Activated T-helper 17 cell treated with anti-CD3 and anti-CD28 coated beads, Interleukin-2, amount 50 U/mL, for 72 hours (primary cell): ENCODE results near the gene C12orf75. TPM values are rescaled to one million over a fixed set of nuclear protein-coding genes. Genes with fewer than 3 reads are reported as not detected.
"Not testable (repeated sequence)": the region's sequence is repeated elsewhere in the genome, so short reads cannot be mapped to it uniquely, and the experiment has no call there.

Experiments used
- ATAC-seq: fragments of 150-1000 bp; cut with Tn5 transposase; replicated peaks from 2 replicates; pipeline ENCODE4 v1.10.0; 2021; ENCODE audit warnings: mild to moderate bottlenecking, moderate library complexity
- H3K27ac Mint-ChIP-seq: one replicate; pipeline ENCODE4 v1.8.0; 2022; ENCODE audit warnings: mixed read lengths
- H3K27me3 Mint-ChIP-seq: one replicate; pipeline ENCODE4 v1.8.0; 2022; ENCODE audit warnings: mixed read lengths
- H3K36me3 Mint-ChIP-seq: one replicate; pipeline ENCODE4 v1.8.0; 2022; ENCODE audit warnings: low read depth, mild to moderate bottlenecking, mixed read lengths
- H3K4me1 Mint-ChIP-seq: one replicate; pipeline ENCODE4 v1.8.0; 2022; ENCODE audit warnings: mixed read lengths
- H3K4me3 Mint-ChIP-seq: one replicate; pipeline ENCODE4 v1.8.0; 2022; ENCODE audit warnings: mild to moderate bottlenecking, mixed read lengths
- H3K9me3 Mint-ChIP-seq: one replicate; pipeline ENCODE4 v1.8.0; 2022; ENCODE audit warnings: mixed read lengths
- total RNA-seq, 2 donors: library from RNA; stranded (reverse); gene quantifications; one replicate each; pipeline ENCODE4 v1.2.3, GENCODE V29; 2022

Gene C12orf75
- total RNA-seq, 2 donors from 2014 or later: 42.0 to 102 TPM

DNA sequence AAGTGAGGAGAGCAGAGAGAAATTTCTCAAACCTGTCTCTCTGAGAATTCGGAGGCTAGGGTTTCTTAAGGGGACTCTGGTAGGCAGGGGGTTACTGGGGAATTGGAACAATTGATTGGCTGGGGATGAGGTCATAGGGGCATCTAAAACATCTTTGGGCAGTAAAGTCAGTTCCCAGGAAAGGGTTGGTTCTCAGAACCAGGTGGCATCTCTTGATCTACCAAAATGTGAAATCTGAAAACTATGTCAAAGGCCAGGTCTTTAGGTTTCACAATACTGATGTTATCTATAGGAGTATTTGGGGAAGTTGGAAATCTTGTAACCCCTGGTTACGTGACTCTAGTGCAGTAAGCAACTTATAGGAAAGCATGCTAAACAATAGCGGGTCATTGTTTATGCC lies 6.9 kb downstream of the C12orf75 start:
- peak; percentile 11 for ATAC-seq
- H3K36me3 Mint-ChIP-seq: peaks cover 7% of the 10 kb centered on the region
- no peak overlapping the region for H3K27ac Mint-ChIP-seq
- H3K27me3 Mint-ChIP-seq: no peaks in the 10 kb centered on the region
- peaks cover 17% of the 10 kb centered on the region for H3K4me1 Mint-ChIP-seq
- H3K4me3 Mint-ChIP-seq: no peak overlapping the region
- peaks cover 5% of the 10 kb centered on the region for H3K9me3 Mint-ChIP-seq

DNA sequence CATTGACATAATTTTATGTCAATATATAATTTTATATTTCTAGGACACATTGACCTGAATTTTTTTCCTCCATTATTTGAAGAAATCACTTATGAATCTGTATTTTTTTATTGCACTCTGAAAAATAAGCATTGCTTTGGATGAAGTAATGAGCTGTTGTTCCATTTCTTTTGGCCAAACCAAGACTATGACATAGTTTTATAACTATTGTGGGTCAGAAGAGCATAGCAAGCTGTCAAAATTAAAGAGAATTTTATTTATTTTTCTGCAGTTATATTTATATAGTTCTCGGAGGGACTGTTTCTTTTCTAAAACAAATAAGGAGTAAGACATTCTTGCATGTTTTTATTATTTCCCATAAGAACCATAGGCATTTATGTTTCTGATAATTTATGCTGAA lies 8.5 kb downstream of the C12orf75 start:
- Mint-ChIP-seq H3K9me3 (peaks cover 5% of the 10 kb centered on the region), H3K4me3 (no peak overlapping the region), H3K4me1 (peaks cover 17% of the 10 kb centered on the region), H3K27ac (no peak overlapping the region), H3K27me3 (no peaks in the 10 kb centered on the region), H3K36me3 (peaks cover 7% of the 10 kb centered on the region)
- ATAC-seq: no peak

DNA sequence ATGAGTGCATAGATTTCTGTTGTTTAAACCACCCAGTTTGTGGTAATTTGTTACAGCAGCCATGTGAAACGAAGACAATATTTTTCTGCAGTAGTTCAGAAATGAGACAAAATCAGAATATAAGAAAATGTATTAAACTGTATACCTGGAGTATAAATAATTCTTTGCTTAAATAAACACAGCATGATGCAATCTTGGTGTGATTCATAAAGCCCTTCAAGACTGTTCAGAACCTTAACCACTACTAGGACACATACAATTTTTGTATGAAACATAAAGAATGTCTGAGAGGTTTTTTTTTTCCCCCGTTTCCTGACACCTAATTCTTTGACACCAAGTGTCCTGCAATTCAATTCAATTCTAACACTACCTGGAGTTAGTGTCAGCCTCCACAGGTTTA lies 10.5 kb downstream of the C12orf75 start:
- peaks cover 10% of the 10 kb centered on the region for H3K4me1 Mint-ChIP-seq
- peaks cover 5% of the 10 kb centered on the region for H3K9me3 Mint-ChIP-seq
- H3K36me3 Mint-ChIP-seq: peaks cover 7% of the 10 kb centered on the region
- no peak for ATAC-seq
- no peak overlapping the region for H3K4me3 Mint-ChIP-seq
- H3K27ac Mint-ChIP-seq: no peak overlapping the region
- no peaks in the 10 kb centered on the region for H3K27me3 Mint-ChIP-seq

DNA sequence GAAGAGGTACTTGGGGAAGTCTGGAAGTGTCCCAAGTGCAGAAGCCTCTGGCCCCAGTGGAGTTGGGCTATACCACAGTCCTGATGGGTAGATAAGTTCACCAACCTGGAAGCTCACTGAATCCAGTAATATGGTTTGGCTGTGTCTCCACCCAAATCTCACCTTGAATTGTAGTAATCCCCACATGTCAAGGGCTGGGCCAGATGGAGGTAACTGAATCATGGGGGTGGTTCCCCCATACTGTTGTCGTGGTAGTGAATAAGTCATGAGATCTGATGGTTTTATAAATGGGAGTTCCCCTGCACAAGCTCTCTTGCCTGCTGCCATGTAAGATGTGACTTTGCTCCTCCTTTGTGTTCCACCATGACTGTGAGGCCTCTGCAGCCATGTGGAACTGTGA lies 11.1 kb downstream of the C12orf75 start:
- H3K9me3 Mint-ChIP-seq, H3K36me3 Mint-ChIP-seq, H3K27me3 Mint-ChIP-seq, H3K27ac Mint-ChIP-seq, H3K4me1 Mint-ChIP-seq, H3K4me3 Mint-ChIP-seq: not testable (repeated sequence)
- peak; percentile 90 for ATAC-seq

DNA sequence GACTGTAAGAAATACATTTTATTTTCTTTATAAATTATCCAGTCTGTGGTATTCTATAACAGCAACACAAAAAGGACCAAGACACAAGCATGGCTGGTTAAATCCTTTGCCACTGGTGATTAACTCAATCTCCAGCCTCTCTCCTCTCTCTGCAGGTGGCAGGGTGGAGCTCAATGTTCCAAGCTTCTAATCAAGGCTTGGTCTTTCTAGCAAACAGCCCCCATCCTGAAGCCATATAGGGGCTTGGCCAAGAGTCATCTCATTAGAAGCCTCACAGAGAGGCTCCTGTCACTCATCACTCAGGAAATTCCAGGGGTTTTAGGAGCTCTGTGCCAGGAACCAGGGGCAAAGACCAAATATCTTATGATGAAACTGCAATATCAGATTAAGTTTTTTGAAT lies 12.0 kb downstream of the C12orf75 start:
- Mint-ChIP-seq H3K4me3 (no peak overlapping the region), H3K27me3 (no peaks in the 10 kb centered on the region), H3K27ac (peak overlapping the region; percentile 36), H3K36me3 (peaks cover 7% of the 10 kb centered on the region), H3K9me3 (peaks cover 5% of the 10 kb centered on the region), H3K4me1 (peaks cover 2% of the 10 kb centered on the region)
- ATAC-seq: no peak

DNA sequence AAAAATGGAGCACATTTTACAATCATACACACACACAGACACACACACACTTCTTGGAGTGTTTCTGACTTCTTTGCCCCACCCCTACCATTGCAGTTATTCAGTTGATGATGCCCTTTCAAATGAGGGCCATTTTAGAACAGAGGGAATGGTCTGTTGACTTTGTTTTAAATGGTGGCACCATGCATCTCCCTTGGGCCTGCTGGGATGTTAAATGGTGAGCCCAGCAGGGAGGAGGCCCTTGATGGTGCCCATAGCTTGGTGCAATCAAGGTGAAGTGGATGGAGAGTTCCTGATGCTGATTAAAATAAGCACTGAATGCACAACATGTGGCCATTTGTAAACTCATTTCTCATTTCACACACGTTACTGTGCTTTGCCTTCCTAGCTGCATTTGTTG lies 13.3 kb downstream of the C12orf75 start:
- no peaks in the 10 kb centered on the region for H3K4me1 Mint-ChIP-seq

DNA sequence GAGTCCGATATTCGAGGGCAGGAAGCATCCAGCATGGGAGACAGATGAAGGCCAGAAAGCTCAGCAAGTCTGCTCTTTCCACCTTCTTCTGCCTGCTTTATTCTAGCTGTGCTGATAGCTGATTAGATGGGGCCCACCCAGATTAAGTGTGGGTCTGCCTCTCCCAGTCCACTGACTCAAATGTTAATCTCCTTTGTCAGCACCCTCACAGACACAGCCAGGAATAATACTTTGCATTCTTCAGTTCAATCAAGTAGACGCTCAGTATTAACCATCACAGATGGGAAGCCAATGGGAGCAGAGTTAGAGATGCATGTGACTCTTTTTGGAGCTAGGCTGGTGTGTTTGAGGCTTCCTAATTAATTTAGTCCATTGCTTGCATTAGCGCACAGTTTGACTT lies 17.0 kb downstream of the C12orf75 start:
- Mint-ChIP-seq H3K9me3 (no peaks in the 10 kb centered on the region), H3K36me3 (no peaks in the 10 kb centered on the region), H3K27me3 (no peaks in the 10 kb centered on the region), H3K4me3 (no peak overlapping the region), H3K4me1 (peaks cover 14% of the 10 kb centered on the region), H3K27ac (no peak overlapping the region)
- no peak for ATAC-seq

More for the DNA sequence above, 13.3 kb downstream of the C12orf75 start:
- no peak overlapping the region for H3K27ac Mint-ChIP-seq
- ATAC-seq: no peak
- H3K4me3 Mint-ChIP-seq: no peak overlapping the region
- peaks cover 7% of the 10 kb centered on the region for H3K36me3 Mint-ChIP-seq
- H3K9me3 Mint-ChIP-seq: peaks cover 5% of the 10 kb centered on the region
- no peaks in the 10 kb centered on the region for H3K27me3 Mint-ChIP-seq

DNA sequence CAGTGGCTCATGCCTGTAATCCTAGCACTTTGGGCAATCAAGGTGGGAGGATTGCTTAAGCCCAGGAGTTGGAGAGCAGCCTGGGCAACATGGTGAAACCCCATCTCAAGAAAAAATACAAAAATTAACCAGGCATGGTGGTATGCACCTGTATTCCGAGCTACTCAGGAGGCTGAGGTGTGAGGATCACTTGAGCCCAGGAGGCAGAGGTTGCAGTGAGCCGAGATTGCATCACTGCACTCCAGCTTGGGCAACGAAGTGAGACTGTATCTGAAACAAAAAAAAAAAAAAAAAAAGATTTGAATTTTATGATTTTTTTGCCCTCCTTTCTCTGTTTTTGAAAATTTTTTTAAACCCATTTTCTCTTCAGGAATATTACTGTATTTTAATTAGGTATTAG lies 17.7 kb downstream of the C12orf75 start:
- no peaks in the 10 kb centered on the region for H3K36me3 Mint-ChIP-seq

DNA sequence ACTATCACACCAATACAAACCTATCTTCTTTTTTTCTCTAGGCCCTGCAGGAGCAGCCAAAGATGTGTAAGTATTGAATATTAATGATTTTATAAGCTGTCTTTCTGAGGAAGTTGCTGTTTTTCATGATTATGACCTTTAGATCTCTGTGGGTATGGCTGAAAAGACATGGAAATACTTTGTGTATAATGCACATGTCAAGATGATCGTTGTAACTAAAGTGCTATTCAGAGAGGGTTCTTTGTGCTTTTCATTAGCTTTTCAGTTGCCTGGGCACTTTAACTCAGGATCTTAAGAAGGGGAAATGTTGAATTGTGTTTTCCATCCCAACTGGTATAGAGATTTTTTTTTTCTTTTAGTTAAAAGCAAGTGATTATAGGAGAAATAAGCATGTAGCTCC lies 18.1 kb downstream of the C12orf75 start:
- Mint-ChIP-seq H3K27me3 (no peaks in the 10 kb centered on the region), H3K36me3 (no peaks in the 10 kb centered on the region), H3K27ac (no peak overlapping the region), H3K4me1 (peaks cover 14% of the 10 kb centered on the region), H3K4me3 (no peak overlapping the region), H3K9me3 (no peaks in the 10 kb centered on the region)
- no peak for ATAC-seq

More for the DNA sequence above, 17.7 kb downstream of the C12orf75 start:
- H3K27ac Mint-ChIP-seq: no peak overlapping the region
- no peaks in the 10 kb centered on the region for H3K27me3 Mint-ChIP-seq
- peaks cover 14% of the 10 kb centered on the region for H3K4me1 Mint-ChIP-seq
- no peaks in the 10 kb centered on the region for H3K9me3 Mint-ChIP-seq
- ATAC-seq: no peak
- no peak overlapping the region for H3K4me3 Mint-ChIP-seq

DNA sequence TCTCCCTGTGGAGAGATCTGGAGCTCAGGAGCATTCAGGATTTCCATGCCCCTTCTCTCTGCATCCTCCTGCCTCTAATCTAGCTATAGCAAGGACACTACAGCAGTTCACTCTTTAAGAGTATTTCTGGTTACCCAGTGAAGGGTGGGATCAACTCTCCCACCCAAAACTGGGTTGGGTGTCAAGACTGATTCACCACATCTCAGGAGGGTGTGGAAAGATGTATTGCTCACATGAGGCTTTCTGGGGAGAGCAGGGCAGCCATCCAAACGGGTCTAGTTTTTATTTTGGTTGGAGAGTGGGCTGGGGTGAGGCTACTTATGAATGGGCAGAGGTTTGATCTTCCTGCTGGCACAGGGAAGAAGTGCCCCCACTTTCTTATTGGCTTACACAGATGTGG lies 18.6 kb downstream of the C12orf75 start:
- Mint-ChIP-seq H3K27me3 (no peaks in the 10 kb centered on the region), H3K36me3 (no peaks in the 10 kb centered on the region), H3K4me1 (peaks cover 14% of the 10 kb centered on the region), H3K9me3 (no peaks in the 10 kb centered on the region), H3K4me3 (no peak overlapping the region), H3K27ac (no peak overlapping the region)
- no peak for ATAC-seq

DNA sequence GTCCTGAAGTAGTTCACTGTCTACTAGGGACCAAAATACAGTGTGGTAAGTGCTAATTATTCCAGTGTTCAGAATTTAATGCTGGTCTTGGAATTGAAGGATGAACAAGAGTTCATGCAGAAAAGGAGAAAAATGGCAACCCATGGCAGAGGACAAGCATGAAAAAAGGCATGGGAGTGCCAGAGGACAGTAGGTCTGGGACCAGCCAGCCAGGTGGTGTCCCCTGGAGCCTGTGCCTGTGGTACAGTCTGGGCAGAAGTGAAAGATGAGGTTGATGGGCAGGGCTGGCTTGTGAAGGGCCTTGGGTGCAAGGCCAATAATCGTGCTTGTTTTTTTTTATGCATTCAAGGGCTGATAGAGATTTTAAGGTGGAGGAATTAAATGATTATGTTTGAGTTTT lies 21.0 kb downstream of the C12orf75 start:
- H3K4me1 Mint-ChIP-seq: peaks cover 19% of the 10 kb centered on the region
- peak overlapping the region; percentile 18 for H3K27ac Mint-ChIP-seq
- ATAC-seq: no peak
- H3K36me3 Mint-ChIP-seq: no peaks in the 10 kb centered on the region
- H3K9me3 Mint-ChIP-seq: no peaks in the 10 kb centered on the region
- H3K27me3 Mint-ChIP-seq: no peaks in the 10 kb centered on the region
- H3K4me3 Mint-ChIP-seq: no peak overlapping the region

DNA sequence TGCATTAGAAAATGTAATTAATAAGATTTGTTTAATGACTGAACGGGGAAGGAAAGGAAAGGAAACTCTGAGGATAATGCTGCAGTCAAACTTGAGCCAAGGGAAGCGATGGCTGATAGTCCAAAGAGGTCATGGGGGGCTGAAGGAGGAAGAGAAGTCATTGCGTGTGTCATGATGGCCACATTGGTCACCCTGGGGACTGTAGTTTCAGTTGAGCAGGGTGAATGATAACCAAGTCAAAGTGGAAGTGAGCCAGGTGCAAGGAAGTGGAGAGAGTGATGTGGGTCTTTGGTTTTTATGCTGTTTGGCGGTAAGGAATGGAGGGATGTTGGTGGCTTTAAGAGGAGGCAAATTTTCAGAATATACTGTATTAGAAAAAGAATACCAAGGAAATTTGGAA lies 21.6 kb downstream of the C12orf75 start:
- peak overlapping the region; percentile 18 for H3K27ac Mint-ChIP-seq
- no peaks in the 10 kb centered on the region for H3K9me3 Mint-ChIP-seq
- no peaks in the 10 kb centered on the region for H3K36me3 Mint-ChIP-seq
- H3K4me3 Mint-ChIP-seq: no peak overlapping the region
- no peaks in the 10 kb centered on the region for H3K27me3 Mint-ChIP-seq
- ATAC-seq: peak; percentile 60
- peaks cover 19% of the 10 kb centered on the region for H3K4me1 Mint-ChIP-seq

DNA sequence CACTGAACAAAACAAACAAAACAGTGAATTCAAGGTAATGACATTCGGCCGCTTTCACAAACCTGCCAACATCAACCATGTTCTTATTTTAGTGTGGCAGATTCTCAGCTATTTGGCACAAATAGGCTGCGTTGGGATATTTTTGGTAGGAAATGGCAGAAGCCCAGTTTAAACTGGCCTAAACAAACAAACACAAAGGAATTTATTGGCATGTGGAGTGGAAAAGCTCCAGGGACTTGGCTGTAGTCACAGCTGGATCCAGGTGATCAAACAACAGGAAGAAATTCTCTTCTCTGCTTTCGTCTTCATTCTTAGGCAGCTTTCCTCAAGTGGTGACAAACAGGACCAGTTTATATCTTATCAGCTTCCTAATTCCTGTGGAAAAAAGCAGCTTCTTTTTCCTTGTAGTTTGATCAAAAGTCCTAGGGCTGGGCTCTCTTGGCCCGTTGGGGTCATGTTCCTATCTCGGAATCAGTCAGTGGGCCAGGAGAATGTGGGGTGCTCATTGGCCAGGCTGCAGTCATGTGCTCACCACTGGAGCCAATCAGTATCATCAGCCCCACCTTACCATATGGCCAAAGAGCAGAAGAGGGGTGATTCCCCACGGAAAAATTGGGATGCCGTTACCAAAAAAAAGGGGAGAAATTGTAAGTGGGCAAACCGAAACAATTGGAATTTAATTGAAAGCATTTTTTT lies 22.6 kb downstream of the C12orf75 start:
- no peak for ATAC-seq
- H3K4me3 Mint-ChIP-seq: no peak overlapping the region
- no peaks in the 10 kb centered on the region for H3K36me3 Mint-ChIP-seq
- peaks cover 26% of the 10 kb centered on the region for H3K4me1 Mint-ChIP-seq
- no peaks in the 10 kb centered on the region for H3K9me3 Mint-ChIP-seq
- no peaks in the 10 kb centered on the region for H3K27me3 Mint-ChIP-seq
- H3K27ac Mint-ChIP-seq: no peak overlapping the region

DNA sequence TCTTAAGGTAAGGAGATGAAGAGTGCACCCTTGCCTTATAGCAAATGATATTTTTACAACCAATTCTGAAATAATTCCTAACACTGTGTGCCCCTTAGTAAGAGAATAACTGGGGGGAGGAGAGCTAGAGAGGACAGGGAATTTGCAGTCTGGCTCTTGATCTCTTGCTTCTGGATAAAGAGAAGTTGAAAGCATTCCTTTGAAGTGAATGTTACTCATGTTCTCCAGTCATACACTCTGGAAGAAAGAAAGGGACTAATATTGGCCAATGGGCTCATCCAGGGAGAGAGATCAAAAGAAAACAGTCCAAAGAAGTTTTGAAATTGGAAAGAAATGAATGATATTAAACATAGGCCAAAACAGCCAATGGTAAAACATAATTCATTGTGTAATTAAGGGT lies 25.3 kb downstream of the C12orf75 start:
- Mint-ChIP-seq H3K27ac (peak overlapping the region; percentile 48), H3K4me3 (no peak overlapping the region), H3K9me3 (no peaks in the 10 kb centered on the region), H3K36me3 (no peaks in the 10 kb centered on the region), H3K27me3 (no peaks in the 10 kb centered on the region), H3K4me1 (peaks cover 22% of the 10 kb centered on the region)
- ATAC-seq: no peak

DNA sequence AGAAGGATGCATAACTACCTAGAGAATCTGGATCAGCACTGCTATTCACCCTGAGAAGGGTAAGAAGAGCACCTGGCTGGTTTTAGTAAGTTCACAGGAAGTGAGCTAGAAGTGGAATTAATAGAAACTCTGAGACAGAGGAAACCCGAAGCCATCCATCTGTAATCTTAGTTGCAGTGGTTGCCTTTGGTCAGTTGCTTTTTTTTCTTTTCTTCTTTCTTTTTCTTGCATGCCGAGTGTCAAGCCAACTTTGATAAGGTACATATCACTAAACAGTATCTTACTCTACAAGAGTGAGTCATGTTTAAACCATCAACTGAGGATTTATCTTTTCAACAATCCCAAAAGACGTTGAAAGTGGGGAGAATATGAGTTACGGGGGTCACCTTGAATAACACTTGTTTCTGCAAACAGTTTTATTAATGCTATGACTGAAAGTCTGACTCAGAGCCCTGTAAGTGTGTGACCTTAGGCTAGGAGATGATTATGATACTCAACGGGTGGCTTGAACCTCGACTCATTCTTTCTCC lies 26.7 kb downstream of the C12orf75 start:
- Mint-ChIP-seq H3K4me3 (peak overlapping the region; percentile 38), H3K4me1 (peaks cover 13% of the 10 kb centered on the region), H3K27ac (peak overlapping the region; percentile 85), H3K27me3 (no peaks in the 10 kb centered on the region), H3K36me3 (no peaks in the 10 kb centered on the region), H3K9me3 (no peaks in the 10 kb centered on the region)
- ATAC-seq: peak; percentile 94
